ENCODE measurements around the gene VWCE.

Gene VWCE, protein sequence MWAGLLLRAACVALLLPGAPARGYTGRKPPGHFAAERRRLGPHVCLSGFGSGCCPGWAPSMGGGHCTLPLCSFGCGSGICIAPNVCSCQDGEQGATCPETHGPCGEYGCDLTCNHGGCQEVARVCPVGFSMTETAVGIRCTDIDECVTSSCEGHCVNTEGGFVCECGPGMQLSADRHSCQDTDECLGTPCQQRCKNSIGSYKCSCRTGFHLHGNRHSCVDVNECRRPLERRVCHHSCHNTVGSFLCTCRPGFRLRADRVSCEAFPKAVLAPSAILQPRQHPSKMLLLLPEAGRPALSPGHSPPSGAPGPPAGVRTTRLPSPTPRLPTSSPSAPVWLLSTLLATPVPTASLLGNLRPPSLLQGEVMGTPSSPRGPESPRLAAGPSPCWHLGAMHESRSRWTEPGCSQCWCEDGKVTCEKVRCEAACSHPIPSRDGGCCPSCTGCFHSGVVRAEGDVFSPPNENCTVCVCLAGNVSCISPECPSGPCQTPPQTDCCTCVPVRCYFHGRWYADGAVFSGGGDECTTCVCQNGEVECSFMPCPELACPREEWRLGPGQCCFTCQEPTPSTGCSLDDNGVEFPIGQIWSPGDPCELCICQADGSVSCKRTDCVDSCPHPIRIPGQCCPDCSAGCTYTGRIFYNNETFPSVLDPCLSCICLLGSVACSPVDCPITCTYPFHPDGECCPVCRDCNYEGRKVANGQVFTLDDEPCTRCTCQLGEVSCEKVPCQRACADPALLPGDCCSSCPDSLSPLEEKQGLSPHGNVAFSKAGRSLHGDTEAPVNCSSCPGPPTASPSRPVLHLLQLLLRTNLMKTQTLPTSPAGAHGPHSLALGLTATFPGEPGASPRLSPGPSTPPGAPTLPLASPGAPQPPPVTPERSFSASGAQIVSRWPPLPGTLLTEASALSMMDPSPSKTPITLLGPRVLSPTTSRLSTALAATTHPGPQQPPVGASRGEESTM

GRCh38 chr11:61294717-61295595, at the start of gene VWCE:
TSS of gene VWCE (minus strand) at chr11:61295316. CDS start at chr11:61295037, 279 bp downstream.
- peak; percentile 62 for DNase-seq (ENCODE audit: low read depth)

- no peak for DNase-seq (ENCODE audit: low read depth)
Measured at GRCh38 chr11:61343792-61344745, 49.0 kb upstream of the VWCE start.

- DNase-seq (ENCODE audit: low read depth), result no peak
Measured at GRCh38 chr11:61342207-61342803, 47.2 kb upstream of the VWCE start.

DNA sequence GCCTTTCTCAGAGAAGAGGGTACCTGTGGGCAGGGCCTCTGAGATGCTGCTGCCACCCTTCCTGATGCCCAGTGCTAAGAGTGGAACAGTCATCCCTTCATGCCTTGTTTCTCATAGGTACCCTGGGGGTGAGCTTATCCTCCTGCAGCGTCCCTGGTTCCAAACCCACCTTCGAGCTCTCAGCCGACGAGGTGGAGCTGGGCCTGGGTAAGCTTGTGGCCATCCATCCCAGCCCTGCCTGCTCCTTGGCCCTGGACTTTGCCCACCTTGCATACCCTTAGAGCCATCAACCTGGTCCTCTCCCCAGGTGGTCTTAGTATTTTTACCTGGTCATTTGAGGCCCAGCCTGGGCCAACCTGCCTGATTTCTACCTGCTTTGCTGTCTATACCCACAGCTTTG, 46.6 kb upstream of the VWCE start:
- no peak for DNase-seq (ENCODE audit: low read depth)

- DNase-seq (ENCODE audit: low read depth), result no peak
Measured at GRCh38 chr11:61340979-61341378, 45.9 kb upstream of the VWCE start.

- DNase-seq (ENCODE audit: low read depth), result no peak
Measured at GRCh38 chr11:61339490-61339878, 44.4 kb upstream of the VWCE start.

GRCh38 chr11:61338783-61339489, 43.8 kb upstream of the VWCE start:
- DNase-seq (ENCODE audit: low read depth), result no peak

DNA sequence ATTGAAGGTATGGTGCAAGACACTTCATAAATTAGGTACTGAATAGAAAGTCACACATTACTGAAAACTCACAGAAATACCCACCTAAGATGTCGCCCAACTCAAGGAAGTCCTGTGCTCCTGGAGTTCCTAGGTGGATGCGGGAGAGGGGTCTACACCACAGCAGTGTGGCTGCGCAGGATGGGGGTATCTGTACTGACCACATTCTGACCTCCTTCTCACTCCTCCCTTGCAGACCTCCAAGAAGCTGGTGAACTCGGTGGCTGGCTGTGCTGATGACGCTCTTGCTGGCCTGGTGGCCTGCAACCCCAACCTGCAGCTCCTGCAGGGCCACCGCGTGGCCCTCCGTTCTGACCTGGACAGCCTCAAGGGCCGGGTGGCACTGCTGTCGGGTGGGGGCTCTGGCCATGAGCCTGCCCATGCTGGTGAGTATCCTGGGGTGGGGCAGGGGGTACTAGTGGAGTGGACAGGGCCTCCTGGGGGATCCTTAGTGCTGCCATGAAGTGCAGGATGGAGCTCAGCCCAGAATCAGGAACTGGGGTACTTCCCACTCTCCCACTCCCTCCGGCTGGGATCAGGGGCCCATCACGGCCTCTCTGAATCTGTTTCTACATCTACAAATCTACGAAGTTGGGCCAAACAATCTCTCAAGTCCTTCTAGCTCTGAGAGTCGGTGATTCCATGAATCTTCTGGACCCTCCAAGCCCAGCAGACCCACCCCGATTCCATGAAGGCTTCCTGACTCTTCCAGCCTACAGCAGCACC, 42.8 kb upstream of the VWCE start:
- DNase-seq (ENCODE audit: low read depth), result no peak

- peak; percentile 77 for DNase-seq (ENCODE audit: low read depth)
Measured at GRCh38 chr11:61336171-61336935, 41.2 kb upstream of the VWCE start.

- DNase-seq (ENCODE audit: low read depth), result no peak
Measured at GRCh38 chr11:61335355-61335710, 40.2 kb upstream of the VWCE start.

DNA sequence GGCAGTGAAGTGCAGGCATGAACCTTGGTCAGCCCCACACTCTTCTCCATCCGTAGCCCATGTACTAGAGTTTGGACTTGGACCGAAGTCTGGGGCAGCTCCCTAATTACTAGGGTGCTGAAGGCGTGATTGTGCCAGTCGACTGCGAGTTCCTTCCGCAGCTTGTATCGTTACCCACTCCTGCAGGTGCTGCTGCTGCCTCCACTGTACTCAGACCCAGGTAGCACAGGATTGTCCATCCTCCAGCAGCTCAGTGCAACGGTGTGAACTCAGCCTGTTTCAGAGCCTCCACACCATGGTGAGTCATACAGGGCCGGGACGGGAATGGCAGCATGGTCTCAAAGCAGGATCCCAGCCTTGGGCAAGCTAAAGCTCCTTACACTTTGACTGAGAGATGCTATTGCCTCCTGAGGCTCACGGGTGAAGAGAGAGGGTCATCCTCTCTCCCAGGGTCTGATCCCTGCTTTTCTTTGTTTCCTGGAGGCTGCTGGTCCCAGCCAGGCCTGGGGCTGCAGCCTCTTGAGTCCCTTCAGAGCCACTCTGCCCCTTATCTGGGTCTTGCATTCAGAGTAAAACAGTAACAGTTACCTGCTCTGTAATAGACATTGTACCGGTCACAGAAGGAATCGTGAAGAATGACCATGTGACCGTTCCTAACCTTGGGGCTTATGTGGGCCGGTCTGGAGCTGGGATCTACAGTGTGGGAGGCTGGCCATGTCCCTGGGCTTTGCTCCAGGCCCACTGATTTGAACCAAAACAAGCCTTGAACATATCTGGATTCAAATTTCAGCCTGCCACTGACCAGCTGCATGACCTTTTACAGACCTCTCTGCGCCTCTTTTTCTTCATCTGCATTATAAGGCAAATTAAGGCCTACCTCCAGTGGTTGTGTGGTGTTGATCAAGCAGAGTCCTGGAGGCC, 39.6 kb upstream of the VWCE start:
- peak; percentile 72 for DNase-seq (ENCODE audit: low read depth)

DNA sequence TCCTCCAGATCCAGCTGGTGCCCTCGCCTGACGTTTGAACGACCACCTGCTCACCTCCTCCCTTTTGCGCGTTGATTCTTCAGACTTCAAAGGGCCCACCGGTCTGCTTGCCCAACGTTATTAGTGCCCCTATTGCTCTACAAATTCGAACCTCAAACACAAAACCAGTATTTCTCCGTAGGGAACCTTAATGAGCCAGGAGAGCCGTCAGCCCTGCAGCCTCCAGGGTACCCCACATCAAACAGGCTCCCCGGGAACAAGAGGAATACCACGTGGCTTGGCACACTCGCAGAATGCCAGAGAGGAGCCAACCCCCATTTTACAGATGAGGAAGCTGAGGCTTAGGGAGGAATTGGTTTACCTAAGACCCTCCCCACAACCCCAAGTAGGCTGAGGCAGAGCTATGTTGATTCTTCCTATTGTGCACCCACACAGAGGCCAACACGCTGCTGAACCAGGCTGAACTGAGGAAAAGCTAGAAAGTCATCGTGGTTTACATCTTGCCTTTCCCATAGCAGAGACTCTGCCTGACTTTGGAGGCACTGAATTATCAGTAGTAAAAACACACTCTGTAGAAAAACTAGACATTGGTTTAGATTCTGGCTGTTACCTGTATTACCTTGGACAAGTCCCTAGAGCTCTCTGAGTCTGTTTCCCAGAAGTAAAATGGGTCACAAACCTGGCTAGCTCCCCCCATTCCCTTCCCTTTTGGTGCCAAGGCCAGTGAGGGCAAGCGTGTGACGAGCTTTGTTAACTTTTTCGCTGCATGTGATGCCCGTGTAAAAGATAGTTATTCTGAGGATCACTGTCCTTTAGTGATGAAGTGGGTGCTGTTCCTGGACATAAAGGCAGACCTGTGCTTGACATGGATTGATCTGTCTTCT, 38.7 kb upstream of the VWCE start:
- no peak for DNase-seq (ENCODE audit: low read depth)

DNA sequence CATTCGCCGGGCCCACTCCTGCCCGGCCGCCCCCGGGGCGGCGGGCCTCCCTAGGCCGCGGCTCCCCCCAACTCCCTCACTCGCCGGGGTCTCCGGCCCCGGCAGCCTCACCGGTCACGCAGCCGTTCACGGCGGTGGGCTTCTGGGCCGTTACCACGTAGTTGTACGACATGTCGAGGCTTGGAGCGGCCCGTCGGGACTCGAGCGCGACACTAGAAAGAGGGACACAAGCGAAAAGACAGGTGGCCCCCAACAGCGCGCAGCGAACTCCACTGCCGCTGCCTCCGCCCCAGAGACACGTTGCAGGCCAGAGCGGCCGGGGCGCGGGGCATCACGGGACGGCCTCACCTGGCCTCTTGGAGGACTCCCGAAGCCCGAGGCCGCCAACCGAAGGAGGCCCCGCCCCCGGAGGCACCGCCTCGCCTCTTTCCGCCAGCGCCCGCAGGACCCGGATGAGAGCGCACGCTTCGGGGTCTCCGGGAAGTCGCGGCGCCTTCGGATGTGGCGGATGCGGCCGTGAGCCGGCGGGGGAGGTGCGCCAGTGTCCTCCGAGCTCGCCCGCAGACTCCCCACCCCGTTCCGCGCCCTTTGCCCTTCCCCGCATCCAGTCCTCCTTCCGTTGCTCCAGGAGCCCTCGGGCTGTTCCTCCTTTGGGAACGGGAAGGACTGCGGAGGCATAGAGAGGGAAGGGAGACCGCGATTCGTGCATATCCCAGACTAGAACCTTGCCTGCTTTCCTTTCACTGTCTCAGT, 37.9 kb upstream of the VWCE start, which contains the start of the genes DDB1 and TKFC:
Gene DDB1, minus strand, starts transcription at position 309 of the 753 bp plus-strand sequence. Its CDS starts 137 bp downstream, at position 172.
Gene TKFC, plus strand, starts transcription at position 432 of the 753 bp plus-strand sequence. CDS start 1,501 bp downstream, outside the sequence.
- DNase-seq (ENCODE audit: low read depth), result peak; percentile 95

- peak; percentile 64 for DNase-seq (ENCODE audit: low read depth)
Measured at GRCh38 chr11:61332281-61332796, 37.2 kb upstream of the VWCE start.

DNA sequence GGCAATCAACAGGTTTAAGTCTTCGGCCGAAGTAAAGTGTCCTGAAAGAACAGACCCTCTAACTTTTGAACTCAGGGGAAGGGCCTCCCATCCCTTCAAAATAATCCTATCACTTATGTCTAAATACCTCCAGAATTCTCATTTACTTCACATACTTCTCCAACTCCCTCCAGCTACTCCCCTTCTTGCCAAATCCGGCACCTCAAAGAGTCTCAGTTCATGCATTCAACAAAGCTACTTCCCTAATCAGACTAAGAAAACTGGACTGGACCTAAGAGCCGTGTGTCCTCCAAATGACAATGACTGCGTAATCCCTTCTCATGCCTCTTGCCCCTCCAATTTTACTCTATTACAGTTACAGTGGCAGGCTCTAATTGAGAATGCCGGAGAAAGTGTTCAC, 36.5 kb upstream of the VWCE start:
- DNase-seq (ENCODE audit: low read depth), result no peak
